A549 (cell line): Measurements from ENCODE around the gene MTERF2.

ENCODE experiments used
- CTCF ChIP-seq: fragments of >200 bp; sonication (Bioruptor Twin); formaldehyde crosslinking; IDR thresholded peaks from 3 replicates; pipeline ENCODE4 v1.5.1; 2016
- EP300 ChIP-seq, 2 experiments: fragments of >200 bp; sonication (Bioruptor Twin); formaldehyde crosslinking; IDR thresholded peaks; 2 replicates in 1 of 2; 3 replicates in 1 of 2; pipeline ENCODE4 v1.6.1; 2016 to 2017
- GATA3 ChIP-seq: IDR thresholded peaks from 2 replicates; pipeline ENCODE4 v1.6.1; 2012; ENCODE audit warnings: borderline replicate concordance
- JUN ChIP-seq, 2 experiments: fragments of >200 bp; sonication (Bioruptor Twin); formaldehyde crosslinking; IDR thresholded peaks; 2 replicates in 1 of 2; 3 replicates in 1 of 2; pipeline ENCODE4 v1.6.1; 2016 to 2017
- KDM5A ChIP-seq: fragments of 200-600 bp; sonication (generic); IDR thresholded peaks from 2 replicates; pipeline ENCODE4 v1.6.1; 2016; ENCODE audit warnings: antibody characterized with exemption, mild to moderate bottlenecking
- MAX ChIP-seq: IDR thresholded peaks from 2 replicates; pipeline ENCODE4 v1.6.1; 2012
- POLR2A ChIP-seq: IDR thresholded peaks from 2 replicates; pipeline ENCODE4 v1.6.1; 2012; ENCODE audit warnings: mild to moderate bottlenecking, low read length
- TF ChIP-seq, protein P1 (sequence below): fragments of 450-650 bp; IDR thresholded peaks from 2 replicates; pipeline ENCODE4 v1.6.1; 2014; ENCODE audit warnings: antibody characterized with exemption

GRCh38 chr12:106986135-106986534 is 811 bp downstream of the MTERF2 start:
- TF ChIP-seq CTCF (no peak), MAX (no peak), EP300 (IDR thresholded peaks at IDR 0.05) (no peak), KDM5A (no peak), GATA3 (no peak), POLR2A (no peak), JUN (IDR thresholded peaks at IDR 0.05) (0 out of 5 replicates have a peak, but pooled peaks of 1 of the 2 experiments have one; percentile 16)
- TF ChIP-seq, protein P1, sequence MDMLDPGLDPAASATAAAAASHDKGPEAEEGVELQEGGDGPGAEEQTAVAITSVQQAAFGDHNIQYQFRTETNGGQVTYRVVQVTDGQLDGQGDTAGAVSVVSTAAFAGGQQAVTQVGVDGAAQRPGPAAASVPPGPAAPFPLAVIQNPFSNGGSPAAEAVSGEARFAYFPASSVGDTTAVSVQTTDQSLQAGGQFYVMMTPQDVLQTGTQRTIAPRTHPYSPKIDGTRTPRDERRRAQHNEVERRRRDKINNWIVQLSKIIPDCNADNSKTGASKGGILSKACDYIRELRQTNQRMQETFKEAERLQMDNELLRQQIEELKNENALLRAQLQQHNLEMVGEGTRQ = no peak
